Breast epithelium (tissue), 3 donors: ENCODE measurements around the gene COLEC11.

Experiments
- CTCF ChIP-seq, 3 donors: fragments of 450-650 bp; IDR thresholded peaks; one replicate each; pipeline ENCODE4 v1.5.1; 2016 to 2017; ENCODE audit warnings: antibody characterized with exemption in 3 of 3, mild to moderate bottlenecking in 3 of 3, moderate library complexity in 3 of 3
- POLR2A ChIP-seq: fragments of 450-650 bp; IDR thresholded peaks from one replicate; pipeline ENCODE4 v1.6.1; 2016; ENCODE audit warnings: antibody characterized with exemption, mild to moderate bottlenecking, moderate library complexity

- no peak for TF ChIP-seq CTCF (IDR thresholded peaks at IDR 0.05)
- TF ChIP-seq POLR2A: no peak
Observed at GRCh38 chr2:3639653-3640052, 44.7 kb downstream of the COLEC11 start.
